ENCODE measurements around the gene INSYN2A. TPM values are rescaled to one million over a fixed set of nuclear protein-coding genes. Genes with fewer than 3 reads are reported as not detected.

INSYN2A gene
- total and polyA plus RNA-seq, 2 of the 13 experiments (the other 11 are each of a cell fraction or from before 2014, with no cell fraction given): not detected

DNA sequence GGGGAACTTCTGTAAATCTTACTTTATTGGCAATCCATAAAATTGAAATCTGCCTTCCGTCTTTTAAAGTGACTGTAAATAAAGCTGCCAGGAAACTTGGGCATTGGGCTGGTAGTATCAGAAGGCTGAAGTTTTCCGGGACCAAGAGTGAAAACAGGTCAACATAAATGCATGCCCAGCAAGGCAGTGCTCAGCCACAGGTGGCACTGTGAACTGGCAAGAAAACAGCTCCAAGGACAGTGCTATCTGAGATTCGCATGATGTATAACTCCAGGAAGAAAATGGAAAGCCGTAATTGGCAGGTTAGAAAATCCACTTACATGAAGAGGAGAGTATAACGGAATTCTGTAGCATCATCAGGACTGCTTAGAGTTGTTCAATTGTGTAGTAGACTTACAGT lies 1.9 kb upstream of the INSYN2A start:
- 98% methylated on average over 5 of the region's 5 CpGs for WGBS (ENCODE audit: low lambda C conversion rate)
- ATAC-seq (no peak; the same call in 2 of the 3 replicates), FAIRE-seq (no peak), DNase-seq (ENCODE audit: low spot score) (no peak)
- Histone ChIP-seq H3K79me2 (ENCODE audit: insufficient read depth, low read length) (no peaks in the 10 kb centered on the region), H3K4me2 (ENCODE audit: low read depth, low read length) (no peak overlapping the region), H3K4me1 (ENCODE audit: insufficient read depth, low read length) (no peaks in the 10 kb centered on the region), H4K20me1 (ENCODE audit: insufficient read depth, low read length) (no peaks in the 10 kb centered on the region), H3K4me3 (replicated peaks in 1 of 3; ENCODE audit: insufficient read depth in 1 of 3, low read depth in 2 of 3, low read length in 3 of 3) (no peak overlapping the region), H3K27me3 (ENCODE audit: control insufficient read depth in 1 of 2, insufficient read depth in 2 of 2, low read length in 2 of 2) (no peaks in the 10 kb centered on the region), H3K36me3 (replicated peaks in 1 of 2; ENCODE audit: control insufficient read depth in 1 of 2, insufficient read depth in 2 of 2, low read length in 2 of 2) (0 out of 5 replicates have a peak, but pooled peaks cover 0 to 2% of the 10 kb centered on the region in 2 experiments), H3K27ac (ENCODE audit: extremely low read length, insufficient read depth, low read length) (no peak overlapping the region), H3K9me3 (ENCODE audit: low read length) (no peaks in the 10 kb centered on the region), H3K9ac (ENCODE audit: insufficient read depth, low read depth, low read length) (no peak overlapping the region), H2AFZ (ENCODE audit: low read length) (no peak overlapping the region)
- ChIA-PET CTCF (ENCODE audit: low intra/inter-chr PET ratio, low total read pairs) (no interaction called here), POLR2A (no interaction called here)
- BruUV-seq (replicated peaks): no TSS peak
- TF ChIP-seq WIZ (CRISPR knock-in tag; IDR thresholded peaks at IDR 0.05): no peak
- TF ChIP-seq POLR2G (IDR thresholded peaks at IDR 0.05; ENCODE audit: low read depth, low read length): no peak
- TF ChIP-seq MTF1 (CRISPR knock-in tag; IDR thresholded peaks at IDR 0.05): no peak
- TF ChIP-seq, protein P1, sequence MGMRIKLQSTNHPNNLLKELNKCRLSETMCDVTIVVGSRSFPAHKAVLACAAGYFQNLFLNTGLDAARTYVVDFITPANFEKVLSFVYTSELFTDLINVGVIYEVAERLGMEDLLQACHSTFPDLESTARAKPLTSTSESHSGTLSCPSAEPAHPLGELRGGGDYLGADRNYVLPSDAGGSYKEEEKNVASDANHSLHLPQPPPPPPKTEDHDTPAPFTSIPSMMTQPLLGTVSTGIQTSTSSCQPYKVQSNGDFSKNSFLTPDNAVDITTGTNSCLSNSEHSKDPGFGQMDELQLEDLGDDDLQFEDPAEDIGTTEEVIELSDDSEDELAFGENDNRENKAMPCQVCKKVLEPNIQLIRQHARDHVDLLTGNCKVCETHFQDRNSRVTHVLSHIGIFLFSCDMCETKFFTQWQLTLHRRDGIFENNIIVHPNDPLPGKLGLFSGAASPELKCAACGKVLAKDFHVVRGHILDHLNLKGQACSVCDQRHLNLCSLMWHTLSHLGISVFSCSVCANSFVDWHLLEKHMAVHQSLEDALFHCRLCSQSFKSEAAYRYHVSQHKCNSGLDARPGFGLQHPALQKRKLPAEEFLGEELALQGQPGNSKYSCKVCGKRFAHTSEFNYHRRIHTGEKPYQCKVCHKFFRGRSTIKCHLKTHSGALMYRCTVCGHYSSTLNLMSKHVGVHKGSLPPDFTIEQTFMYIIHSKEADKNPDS (CRISPR knock-in tag; IDR thresholded peaks at IDR 0.05): no peak
- TF ChIP-seq, protein P2, sequence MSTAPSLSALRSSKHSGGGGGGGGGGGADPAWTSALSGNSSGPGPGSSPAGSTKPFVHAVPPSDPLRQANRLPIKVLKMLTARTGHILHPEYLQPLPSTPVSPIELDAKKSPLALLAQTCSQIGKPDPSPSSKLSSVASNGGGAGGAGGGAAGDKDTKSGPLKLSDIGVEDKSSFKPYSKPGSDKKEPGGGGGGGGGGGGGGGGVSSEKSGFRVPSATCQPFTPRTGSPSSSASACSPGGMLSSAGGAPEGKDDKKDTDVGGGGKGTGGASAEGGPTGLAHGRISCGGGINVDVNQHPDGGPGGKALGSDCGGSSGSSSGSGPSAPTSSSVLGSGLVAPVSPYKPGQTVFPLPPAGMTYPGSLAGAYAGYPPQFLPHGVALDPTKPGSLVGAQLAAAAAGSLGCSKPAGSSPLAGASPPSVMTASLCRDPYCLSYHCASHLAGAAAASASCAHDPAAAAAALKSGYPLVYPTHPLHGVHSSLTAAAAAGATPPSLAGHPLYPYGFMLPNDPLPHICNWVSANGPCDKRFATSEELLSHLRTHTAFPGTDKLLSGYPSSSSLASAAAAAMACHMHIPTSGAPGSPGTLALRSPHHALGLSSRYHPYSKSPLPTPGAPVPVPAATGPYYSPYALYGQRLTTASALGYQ (CRISPR knock-in tag; IDR thresholded peaks at IDR 0.05): no peak
- TF ChIP-seq, protein P3, sequence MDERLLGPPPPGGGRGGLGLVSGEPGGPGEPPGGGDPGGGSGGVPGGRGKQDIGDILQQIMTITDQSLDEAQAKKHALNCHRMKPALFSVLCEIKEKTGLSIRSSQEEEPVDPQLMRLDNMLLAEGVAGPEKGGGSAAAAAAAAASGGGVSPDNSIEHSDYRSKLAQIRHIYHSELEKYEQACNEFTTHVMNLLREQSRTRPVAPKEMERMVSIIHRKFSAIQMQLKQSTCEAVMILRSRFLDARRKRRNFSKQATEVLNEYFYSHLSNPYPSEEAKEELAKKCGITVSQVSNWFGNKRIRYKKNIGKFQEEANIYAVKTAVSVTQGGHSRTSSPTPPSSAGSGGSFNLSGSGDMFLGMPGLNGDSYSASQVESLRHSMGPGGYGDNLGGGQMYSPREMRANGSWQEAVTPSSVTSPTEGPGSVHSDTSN (CRISPR knock-in tag; IDR thresholded peaks at IDR 0.05): no peak
- TF ChIP-seq RBM39 (IDR thresholded peaks at IDR 0.05; ENCODE audit: low read depth, low read length, poor library complexity, severe bottlenecking): no peak
- no peak for TF ChIP-seq YY1 (IDR thresholded peaks at IDR 0.05; ENCODE audit: insufficient read depth, insufficient replicate concordance, low read depth, low read length)
- no peak for TF ChIP-seq KLF16 (CRISPR knock-in tag; IDR thresholded peaks at IDR 0.05)
- in situ Hi-C loops (cut with HindIII; ENCODE audit: extremely low pct_ligation_motif_present, low pct_unique_long_range_greater_than_20kb): no loop called here
- intact Hi-C loops (cut with micrococcal nuclease; ENCODE audit: unreplicated experiment): no loop called here

Data from HepG2 (cell line).